GM21619 (cell line): ENCODE results near the gene ECPAS.
A peak's percentile ranks its signal among the peaks of the same experiment; 100 is the strongest.
"Not testable (repeated sequence)": the region's sequence is repeated elsewhere in the genome, so short reads cannot be mapped to it uniquely, and the experiment has no call there.

Experiments
- ATAC-seq: cut with Tn5 transposase; IDR thresholded peaks from one replicate; pipeline ENCODE4 v1.9.1; 2021; ENCODE audit not compliant: unreplicated experiment

The ECPAS gene

DNA sequence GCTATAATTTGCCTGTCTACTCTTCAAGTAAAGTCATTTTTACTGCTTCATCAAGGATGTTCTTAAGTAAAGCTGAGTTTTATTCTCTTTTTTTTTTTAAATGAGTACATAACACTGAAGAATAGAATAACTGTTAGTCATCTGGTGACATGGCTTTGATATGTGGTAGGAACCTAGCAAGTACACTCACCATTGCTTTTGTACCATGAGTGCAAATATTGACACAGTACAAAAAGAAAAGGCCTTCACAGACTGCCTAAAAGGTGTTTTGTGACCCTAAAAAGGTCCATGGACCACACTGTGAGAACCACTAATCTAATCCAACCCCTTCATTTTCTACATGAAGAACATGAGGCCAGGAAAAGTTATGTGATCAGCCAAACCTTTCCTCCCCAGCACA, 55.0 kb downstream of the ECPAS start:
- ATAC-seq: no peak

DNA sequence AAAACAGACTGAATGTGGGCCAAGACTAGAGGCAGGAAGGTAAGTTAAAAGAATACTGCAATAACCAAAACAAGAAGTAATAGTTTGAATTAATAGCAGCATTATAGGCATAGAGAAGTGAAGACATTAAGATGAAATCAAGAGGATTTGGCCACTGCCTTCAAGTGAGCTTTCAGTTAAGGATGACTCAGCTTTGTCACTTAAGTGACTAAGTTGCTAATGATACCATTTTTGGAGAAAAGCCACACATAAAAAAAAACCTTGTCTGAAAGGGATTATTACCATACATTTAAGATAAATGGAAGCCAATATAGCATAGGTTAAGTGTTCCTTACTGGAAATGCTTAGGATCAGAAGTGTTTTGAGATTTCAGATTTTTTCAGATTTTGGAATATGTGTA, 57.0 kb downstream of the ECPAS start:
- ATAC-seq: no peak

DNA sequence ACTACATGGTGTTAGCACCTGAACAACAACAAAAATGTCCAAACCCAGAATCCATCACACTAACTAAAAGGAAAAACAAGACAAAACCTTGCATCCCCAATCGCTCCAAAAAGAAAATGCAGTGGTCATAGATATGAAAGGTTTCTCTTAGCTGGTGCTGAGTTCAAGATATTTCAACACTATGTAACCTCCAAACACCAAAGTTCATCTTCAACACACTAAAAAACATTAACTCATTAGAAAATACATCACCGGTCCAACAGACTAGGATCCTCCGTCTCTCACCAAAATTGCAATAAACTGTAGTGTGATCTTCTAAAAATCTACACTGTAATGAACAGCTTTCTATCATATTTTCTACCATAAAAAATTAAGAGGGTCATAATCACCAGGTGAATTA, 60.8 kb downstream of the ECPAS start:
- no peak for ATAC-seq

DNA sequence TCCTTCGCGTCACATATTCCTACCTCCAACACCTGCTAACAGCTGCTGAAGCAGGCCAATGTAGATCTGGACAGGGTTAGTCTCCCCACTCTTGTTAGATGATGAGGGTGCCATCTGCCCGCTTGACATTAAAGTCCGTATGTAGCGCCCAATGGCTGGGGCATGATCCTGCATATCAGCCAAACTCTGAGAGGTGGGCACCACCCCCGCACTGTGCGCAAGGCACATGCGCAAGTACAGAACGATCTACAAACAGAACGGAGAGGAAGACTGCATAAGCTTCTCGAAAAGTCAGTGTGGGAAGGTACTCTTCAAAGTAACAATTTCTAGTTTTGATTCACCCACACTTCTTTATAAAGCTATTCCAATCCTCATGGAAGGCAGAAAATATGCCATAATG, 69.8 kb downstream of the ECPAS start:
- ATAC-seq: no peak

DNA sequence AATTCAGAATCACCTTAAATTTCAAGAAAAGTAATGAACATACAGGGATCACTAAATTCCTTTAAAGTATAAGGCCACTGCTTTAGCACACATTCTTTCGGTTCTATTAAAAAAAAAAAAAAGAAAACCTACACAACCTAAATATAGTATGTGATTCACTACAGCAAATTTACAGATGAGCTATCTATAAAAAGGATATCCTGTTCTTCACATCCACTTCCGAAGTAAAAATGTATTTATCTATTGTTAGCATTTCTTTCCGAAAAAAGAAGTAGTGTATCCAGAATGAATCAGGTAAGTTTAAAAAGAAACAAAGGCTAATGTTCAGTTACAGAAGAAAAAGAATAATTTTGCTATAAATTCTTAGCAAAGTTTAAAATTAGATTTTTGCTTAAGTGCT, 70.2 kb downstream of the ECPAS start:
- no peak for ATAC-seq

DNA sequence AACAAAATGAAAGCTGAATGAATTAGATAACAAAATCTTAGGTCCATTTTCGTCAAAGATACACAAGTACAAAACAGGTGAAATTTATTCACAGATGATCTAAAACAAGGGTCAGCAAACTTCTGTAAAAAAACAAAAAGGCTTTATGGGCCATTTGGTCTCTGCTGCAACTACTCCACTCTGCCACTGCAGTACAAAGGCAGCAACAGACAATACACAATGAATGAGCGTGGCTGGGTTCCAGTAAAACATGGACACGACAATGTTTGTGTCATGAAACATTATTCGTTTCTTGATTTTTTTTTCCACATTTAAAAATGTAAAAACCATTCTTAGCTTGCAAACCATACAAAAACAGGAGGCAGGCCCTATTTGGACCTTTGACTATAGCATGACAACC, 71.9 kb downstream of the ECPAS start:
- no peak for ATAC-seq

DNA sequence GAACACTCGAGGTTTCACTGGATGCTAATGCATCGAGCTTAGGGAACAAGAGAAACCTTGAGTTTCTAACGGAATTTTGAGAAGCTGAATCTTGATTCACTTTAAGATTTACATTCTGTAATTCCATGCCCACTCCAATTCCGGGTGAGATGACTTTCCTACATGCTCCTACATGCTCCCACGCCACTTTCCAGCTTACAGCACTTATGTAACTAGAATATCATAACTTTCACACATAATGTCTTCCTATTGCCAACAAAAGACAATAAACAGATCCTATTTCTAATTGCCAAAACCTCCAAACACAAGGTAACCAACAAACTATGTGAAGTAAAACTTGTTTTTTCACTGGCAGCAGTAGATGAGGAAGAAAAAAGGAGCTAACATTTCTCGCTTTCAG, 72.9 kb downstream of the ECPAS start:
- no peak for ATAC-seq

DNA sequence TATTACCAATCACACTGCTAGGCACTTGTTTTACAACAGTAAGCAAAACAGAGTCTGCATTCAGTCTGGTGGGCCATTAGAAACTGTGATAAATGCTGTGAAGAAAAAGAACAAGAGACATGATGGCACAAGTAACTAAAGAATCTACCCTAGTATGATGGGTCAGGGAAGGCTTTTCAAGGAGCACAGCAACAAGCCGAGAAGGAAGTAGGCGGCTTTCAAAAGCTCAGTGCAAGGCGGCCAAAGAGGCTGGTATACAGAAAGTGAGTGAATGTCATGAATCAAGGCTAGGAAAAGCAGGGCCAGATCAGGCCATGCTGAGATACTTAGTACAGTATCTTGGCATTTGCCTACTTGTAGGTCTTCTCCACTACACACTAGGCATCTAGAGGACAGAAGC, 76.4 kb downstream of the ECPAS start:
- ATAC-seq: no peak

DNA sequence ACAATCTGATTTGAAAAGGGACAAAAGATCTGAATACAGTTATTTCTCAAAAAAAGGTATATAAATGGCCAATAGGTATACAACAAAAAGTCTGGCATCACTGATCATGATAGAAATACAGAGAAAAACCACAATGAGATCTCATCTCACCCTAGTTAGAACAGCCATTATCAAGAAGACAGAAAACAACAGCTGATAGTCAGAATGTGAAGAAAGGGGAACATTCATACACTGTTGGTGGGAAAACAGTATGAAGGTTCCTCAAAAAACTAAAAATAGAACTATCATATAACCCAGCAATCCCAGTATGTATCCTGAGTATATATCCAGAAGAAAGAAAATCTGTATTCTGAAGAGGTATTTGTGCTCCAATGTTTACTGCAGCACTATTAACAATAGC, 78.5 kb downstream of the ECPAS start:
- ATAC-seq: no peak

DNA sequence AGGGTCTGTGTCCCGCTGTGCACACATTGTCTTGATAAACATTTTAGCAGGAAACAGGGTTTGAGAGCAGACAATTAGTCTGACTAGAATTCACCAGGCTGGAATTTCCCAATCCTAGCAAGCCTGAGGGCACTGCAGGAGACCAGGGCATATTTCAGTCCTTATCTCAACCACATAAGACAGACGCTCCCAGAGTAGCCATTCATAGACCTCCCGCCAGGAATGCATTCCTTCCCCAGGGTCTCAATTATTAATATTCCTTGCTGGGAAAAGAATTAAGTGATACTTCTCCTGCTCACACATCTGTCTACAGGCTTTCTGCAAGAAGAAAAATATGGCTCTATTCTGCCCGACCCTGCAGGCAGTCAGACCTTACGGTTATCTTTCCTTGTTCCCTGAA, 82.7 kb downstream of the ECPAS start:
- ATAC-seq: not testable (repeated sequence)

DNA sequence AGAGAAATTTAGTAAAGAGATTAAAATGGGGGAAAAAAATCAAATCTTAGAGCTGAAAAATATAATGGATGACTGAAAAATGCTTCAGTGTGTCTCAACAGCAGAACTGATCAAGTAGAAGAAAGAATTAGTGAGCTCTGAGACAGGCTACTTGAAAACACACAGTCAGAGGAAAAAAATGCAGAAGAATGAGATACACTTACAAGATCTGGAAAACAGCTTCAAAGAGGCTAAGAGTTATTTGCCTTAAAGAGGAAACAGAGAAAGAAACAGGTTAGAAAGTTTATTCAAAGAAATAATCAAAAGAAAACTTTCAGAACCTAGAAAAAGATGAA, 83.7 kb downstream of the ECPAS start:
- no peak for ATAC-seq

DNA sequence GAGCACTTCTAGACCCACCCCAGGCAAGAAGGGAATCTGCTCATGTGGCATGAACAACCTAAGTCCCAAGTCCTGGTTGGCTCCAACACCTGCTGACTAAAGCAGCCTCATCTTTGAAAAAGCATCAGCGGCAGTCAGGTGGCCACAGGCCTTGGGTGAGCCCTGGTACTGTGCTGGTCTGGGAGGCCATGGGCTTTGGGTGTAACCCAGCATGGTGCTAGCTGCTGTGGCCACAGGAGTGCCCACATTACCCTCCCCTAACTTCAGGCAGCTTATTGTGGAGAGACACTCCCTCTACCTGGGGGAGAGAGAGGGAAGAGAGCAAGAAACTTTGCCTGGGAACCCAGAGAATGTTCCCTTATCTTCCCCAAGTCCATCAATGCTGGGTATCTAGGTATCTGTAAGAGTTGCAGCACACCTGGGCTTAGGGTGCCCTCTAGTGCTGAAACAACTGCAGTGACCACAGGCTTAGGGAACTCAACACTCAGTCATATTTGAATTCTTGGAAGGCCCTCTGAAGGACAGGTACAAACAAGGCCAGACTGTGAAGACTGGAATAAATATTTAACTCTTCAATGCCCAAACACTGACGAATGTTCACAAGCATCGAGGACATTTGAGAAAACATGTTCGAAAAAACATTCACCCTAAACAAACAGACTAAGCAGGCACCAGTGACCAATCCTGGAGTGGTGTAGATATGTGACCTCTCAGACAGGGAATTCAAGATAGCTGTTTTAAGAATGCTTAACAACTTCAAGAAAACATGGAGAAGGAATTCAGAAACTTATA, 84.2 kb downstream of the ECPAS start:
- ATAC-seq: no peak

DNA sequence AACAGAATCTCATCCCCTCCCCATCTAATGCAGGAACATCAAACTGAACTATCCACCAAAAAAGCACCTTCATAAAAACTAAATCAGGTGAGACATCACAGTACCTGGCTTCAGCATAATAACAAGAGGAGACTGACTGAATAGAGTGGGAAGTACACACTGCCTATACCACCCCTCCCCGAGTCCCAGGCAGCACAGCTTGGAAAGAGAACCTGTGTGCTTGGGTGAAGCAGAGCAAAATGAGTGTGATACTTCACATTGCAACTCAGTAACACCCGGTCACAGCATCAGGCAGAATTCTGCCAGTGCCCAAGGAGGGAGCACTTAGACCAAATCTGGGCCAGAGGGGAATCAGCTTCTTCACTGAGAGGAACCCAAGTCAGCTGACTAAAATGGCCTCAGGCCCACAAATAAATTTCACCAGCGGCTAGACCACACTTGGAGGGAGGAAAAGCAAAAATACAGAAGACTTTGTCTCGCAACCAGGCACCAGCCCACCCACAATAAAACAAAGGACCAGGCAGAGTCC, 84.9 kb downstream of the ECPAS start:
- ATAC-seq: no peak

DNA sequence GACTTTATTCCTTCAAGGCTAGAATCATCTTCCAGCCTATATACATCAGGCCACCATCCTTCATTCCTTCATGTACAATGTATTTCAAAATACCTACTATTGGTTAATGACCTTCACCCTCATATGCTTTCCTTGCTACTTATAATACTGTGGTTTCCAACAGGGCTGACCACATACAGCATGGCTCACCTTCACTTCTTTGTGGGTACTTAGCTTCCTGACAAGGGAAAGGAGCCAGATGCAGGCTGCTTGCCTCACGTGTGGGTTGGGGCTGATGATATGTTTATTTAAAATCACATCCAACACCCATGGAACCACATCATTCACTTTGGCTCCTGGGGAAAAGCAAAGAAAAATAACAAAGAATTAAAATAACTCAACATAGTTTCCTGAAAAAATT, 90.2 kb downstream of the ECPAS start:
- ATAC-seq: no peak

DNA sequence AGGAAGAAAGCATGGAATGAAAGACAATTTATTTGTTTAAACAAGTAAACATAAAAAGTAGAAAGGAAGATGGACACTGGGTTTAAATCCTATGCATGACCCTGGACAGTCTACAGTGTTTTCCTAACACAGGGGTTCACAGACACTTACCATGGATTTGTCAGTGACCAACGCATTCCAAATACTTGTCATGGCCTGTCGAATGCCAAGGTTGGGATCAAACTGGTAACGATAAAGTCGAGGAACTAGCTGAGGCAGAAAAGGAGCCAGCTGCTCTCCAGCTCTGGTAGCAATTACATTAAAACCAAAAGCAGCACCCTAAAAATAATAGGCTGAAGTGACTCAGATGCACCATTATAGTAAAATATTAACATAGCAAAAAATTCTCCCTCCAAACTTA, 94.8 kb downstream of the ECPAS start:
- ATAC-seq: no peak

DNA sequence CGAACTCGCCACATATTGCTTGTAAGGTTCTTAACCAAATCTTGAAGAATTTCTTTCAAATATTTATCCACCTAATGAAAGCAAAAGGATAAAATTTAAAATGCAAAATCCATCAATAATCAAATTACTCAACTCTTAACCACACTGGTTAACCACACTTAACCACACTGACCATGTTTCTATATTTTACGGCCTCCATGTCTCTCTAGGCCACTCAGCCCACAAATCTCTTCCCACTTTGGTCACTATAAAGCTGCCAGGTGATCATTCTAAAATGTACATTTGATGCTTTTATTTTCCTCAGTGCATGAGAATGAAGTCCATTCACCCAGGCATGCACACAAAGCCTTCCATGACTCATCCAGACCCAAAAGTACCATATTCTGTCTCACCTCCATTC, 97.8 kb downstream of the ECPAS start:
- no peak for ATAC-seq

DNA sequence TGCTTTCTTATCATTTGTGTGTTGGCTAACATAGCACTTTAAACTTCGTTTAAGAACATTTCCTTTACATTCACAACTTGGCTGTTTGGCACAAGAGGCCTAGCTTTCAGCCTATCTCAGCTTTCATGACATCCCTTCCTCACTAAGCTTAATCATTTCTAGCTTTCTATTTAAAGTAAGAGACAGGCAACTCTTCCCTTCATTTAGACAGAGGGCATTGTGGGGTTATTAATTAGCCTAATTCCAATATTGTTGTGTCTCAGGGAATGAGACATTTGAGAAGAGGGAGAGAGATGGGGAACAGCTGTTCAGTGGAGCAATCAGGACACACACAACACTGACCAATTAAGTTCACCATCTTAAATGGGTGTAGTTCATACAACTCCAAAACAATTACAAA, 103.2 kb downstream of the ECPAS start:
- ATAC-seq: no peak

DNA sequence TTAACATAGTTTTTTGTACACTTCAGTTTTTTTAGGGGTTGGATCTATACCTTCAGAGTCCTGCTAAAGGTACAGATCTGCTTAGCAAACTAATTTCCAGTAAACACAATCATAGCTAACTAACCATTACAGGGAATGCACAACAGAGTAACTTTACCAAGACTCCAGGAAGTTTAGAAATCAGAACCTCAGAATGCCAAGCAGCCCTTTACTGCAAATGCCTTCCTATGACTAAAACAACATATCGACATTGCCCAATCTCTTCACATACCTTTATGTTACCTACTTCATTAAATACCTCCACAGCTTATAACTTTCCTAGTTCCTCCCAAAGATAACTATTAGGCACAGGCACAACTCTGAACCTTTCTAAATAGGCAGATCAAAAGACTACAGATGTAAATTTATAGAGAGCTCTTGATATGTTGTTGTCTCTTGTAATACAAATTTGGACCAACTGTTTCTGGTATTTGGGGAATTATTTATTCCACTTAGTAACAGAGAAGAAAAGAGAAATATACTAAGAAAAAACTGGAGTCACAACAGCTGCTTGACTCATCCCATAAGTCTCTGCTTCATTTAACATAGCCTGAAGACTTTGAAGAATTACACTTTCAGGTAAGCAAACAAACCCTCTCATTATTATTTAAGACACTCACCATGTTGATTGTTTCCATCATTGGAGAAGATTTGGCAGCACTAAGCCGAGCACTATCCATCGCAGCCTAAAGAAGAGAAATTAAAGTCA, 108.2 kb downstream of the ECPAS start:
- no peak for ATAC-seq

DNA sequence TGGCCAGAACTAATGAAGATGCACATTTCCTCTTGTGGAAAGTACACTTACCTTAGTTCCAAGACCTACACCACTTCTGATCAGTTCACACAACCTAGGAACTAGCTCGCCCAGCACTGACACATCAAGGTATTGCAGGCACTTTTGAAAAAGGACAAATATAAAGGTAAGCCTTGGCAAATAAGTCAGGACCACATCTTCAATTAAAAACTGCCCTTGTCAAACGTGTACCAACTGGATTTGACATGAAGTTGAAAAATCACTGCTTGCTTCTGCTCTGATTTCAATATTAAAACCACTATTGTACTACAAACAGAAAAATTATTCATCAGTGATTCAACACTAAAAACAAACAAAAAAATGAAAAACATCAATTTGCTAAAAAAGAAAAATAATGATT, 109.1 kb downstream of the ECPAS start:
- no peak for ATAC-seq

DNA sequence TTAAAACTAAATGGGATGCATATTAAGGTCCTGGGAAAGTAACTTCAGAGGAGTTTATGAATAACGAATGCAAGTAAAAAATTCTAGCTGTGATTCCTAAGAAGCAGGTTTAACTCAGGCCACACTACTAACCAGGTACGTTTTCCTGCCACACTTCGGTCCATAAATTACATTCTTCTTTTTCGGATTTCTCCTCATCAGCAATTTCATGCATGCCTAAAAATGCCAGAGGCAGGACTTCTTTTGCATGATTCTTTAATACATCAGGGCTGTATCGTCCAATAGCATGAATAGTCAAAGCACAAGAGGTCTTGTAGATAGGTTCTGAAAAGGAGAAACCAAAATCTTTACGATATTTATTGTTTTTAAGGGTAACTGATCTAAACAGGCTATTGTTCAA, 111.9 kb downstream of the ECPAS start:
- no peak for ATAC-seq

DNA sequence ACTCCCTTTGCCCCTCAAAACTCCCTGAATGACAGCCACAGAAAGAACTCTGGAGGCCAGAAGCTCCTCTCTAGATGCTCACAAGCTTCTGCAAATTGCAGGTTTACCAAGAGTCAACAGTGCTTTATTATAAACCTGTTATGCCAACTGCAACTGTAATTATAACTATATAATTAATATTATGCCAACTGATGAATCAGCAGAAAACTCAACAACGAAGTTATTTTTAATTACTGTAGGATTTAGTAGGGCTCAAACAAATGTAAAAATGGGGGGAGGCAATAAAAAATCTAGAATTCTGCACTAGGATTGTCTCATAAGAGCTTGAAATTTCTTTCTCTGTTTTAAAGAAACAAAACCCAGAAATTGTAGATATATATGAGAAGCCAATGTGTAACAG, 117.2 kb downstream of the ECPAS start:
- ATAC-seq: no peak

DNA sequence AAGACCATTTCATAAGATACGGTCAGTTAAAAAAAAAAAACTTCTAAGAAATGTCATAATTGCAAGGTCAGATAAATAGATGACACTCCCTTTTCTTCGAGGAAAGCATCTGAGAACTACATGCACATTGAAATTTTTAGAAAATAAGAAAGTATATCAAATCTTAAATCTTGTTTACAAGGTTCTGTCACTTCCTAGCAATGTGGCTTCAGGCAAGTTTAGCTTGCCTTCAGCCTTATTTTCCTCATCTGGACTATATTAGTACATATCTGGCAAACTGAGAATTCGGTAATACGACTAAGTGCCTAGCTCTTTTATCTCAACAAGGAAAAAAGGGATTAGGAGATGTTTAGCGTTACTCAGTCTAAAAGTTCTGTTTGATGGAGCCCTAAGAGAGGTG, 121.7 kb downstream of the ECPAS start:
- ATAC-seq: no peak

DNA sequence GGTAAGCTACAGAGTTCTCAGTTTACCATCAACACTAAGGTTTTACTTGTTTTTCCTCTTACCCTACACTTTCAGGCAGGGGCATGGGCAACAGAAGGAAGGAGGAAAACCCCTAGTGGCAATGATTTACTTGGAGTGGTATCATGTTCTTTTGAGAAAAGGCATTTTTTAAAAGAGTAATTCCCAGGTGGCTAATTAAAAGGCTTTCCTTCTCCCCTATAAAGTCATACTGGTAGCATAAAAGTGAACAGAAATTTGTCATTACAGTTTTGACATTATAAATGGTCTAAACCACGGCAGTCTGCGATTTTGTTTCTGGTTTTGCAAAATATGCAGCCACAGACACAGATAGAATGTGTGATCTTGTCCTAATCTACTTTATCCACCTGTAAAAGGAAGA, 123.3 kb downstream of the ECPAS start:
- peak; percentile 56 for ATAC-seq
